Measurements from ENCODE around the gene STK24. TPM values are rescaled to one million over a fixed set of nuclear protein-coding genes. Genes with fewer than 3 reads are reported as not detected.

The STK24 gene
- total and polyA plus RNA-seq, 4 donors, result 39.9 to 64.5 (median 58.1) TPM

DNA sequence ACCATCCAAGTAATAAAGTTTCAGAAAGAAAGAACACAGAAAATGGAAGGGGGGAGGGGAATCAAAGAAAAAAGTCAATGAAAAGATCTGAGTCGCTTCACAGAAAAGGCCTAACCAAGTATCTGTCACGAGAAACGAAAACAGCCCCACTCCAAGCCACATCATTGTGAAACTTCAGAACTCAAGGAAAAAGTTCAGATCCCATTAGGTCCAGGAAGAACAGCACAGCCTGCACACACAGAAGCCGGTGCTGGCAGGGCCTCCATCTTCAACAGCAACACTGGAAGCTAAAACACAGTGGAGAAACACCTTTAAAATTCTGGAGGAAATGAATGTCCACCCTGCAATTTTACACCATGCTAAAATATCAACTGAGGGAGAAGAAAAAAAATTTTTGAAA, 8.0 kb downstream of the STK24 start:
- Histone ChIP-seq H3K4me1 (ENCODE audit: control insufficient read depth in 1 of 2, insufficient read depth in 2 of 2, low read length in 2 of 2) (no peaks in the 10 kb centered on the region), H3K4me3 (ENCODE audit: low read length in 2 of 2) (no peak overlapping the region), H3K27ac (ENCODE audit: low read depth in 1 of 2, low read length in 2 of 2) (no peak overlapping the region), H3K9me3 (ENCODE audit: control insufficient read depth, low read length) (no peaks in the 10 kb centered on the region), H3K27me3 (ENCODE audit: control insufficient read depth in 1 of 2, insufficient read depth in 2 of 2, low read length in 1 of 2) (no peaks in the 10 kb centered on the region), H3K36me3 (ENCODE audit: control insufficient read depth in 1 of 2, insufficient read depth in 2 of 2, low read length in 1 of 2) (no peaks in the 10 kb centered on the region)
- intact Hi-C loops (cut with DNase I), result loop anchor here in 1 of 2 donors (5.0 kb wide), 1 partner anchor 67 kb away; no protein-coding TSS in a partner anchor
- ATAC-seq (ENCODE audit: low FRiP score) (no peak), DNase-seq (no peak)
- WGBS, 2 donors, result 92 to 97% methylated on average over 4 of the region's 4 CpGs

DNA sequence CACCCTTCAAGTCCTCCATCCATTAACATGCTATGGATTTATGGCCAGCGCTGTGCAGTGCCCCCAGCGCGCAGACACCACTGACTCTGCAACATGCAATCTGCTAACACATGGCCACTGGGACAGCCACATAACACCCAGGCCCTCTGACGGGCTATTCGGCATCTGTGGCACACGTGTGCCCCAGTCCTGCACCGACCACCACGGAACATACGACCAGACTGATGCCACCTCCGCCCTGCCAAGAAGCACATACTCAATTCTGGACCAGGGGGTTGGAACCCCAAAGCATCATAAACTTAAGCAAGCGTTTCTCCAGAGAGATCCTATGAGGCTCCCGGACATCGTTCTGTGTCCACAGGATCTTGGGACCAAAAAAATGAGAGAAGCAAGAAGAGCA, 9.8 kb downstream of the STK24 start:
- Histone ChIP-seq H3K27me3 (ENCODE audit: control insufficient read depth in 1 of 2, insufficient read depth in 2 of 2, low read length in 1 of 2) (no peaks in the 10 kb centered on the region), H3K27ac (ENCODE audit: low read depth in 1 of 2, low read length in 2 of 2) (no peak overlapping the region), H3K9me3 (ENCODE audit: control insufficient read depth, low read length) (no peaks in the 10 kb centered on the region), H3K4me1 (ENCODE audit: control insufficient read depth in 1 of 2, insufficient read depth in 2 of 2, low read length in 2 of 2) (no peaks in the 10 kb centered on the region), H3K4me3 (ENCODE audit: low read length in 2 of 2) (no peak overlapping the region), H3K36me3 (ENCODE audit: control insufficient read depth in 1 of 2, insufficient read depth in 2 of 2, low read length in 1 of 2) (no peaks in the 10 kb centered on the region)
- intact Hi-C loops (cut with DNase I), result loop anchor here in 1 of 2 donors (5.0 kb wide), 1 partner anchor 65 kb away; no protein-coding TSS in a partner anchor
- DNase-seq (no peak), ATAC-seq (ENCODE audit: low FRiP score) (no peak)
- 98 to 99% methylated on average over 13 of the region's 13 CpGs for WGBS, 2 donors

DNA sequence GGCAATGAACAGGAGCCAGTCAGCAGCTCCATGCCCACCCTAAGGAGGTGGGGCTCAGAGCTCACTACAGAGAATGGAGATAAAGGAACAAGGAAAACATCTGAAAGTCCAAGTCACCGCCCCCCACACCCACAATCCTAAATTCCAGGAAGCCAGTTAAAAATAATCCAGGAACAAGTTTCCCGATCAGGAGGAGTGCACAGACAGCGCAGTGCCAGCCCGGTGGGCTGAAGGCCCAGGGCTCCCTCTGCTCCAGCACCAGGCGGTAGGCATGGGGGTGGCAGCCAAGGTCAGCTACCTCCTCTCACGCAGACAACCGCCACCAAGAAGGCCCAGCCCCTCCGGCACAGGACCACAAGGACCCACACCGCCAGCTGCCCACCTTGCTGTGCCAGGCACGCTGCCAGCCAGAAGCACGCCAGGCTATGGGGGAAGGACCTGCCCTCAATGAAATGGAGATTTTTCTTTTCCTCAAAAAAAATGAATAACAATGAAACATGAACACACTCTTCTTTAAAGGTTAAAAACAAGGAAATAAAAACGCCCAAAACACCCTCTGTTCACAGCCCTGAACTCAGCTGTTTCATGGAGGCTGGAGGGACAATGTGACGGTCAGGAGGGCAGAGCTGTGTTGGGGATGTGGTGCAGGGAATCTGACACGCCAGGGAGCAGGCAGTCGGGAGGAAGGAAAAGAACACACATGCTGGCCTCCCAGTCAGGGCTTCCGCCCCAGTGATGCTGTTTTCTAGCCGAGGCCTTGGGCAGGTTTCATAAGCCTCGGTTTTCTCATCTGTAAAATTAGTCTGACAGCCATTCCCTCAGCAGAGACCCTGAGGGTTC, 11.0 kb downstream of the STK24 start:
- no peaks in the 10 kb centered on the region for H3K27me3 ChIP-seq (ENCODE audit: control insufficient read depth in 1 of 2, insufficient read depth in 2 of 2, low read length in 1 of 2)
- H3K4me3 ChIP-seq (ENCODE audit: low read length in 2 of 2), result peak overlapping the region in 1 of 2 donors; percentile 9
- WGBS, 2 donors, result 15% methylated on average over 18 of the region's 18 CpGs
- intact Hi-C loops (cut with DNase I), result loop anchor here in 1 of 2 donors (5.0 kb wide), 1 partner anchor 64 kb away; no protein-coding TSS in a partner anchor
- ATAC-seq (ENCODE audit: low FRiP score) (peak; percentile 83), DNase-seq (peak; percentile 69 to 79)
- H3K36me3 ChIP-seq (ENCODE audit: control insufficient read depth in 1 of 2, insufficient read depth in 2 of 2, low read length in 1 of 2), result no peaks in the 10 kb centered on the region
- no peaks in the 10 kb centered on the region for H3K4me1 ChIP-seq (ENCODE audit: control insufficient read depth in 1 of 2, insufficient read depth in 2 of 2, low read length in 2 of 2)
- peak overlapping the region; percentile 41 to 62 for H3K27ac ChIP-seq (ENCODE audit: low read depth in 1 of 2, low read length in 2 of 2)
- no peaks in the 10 kb centered on the region for H3K9me3 ChIP-seq (ENCODE audit: control insufficient read depth, low read length)

DNA sequence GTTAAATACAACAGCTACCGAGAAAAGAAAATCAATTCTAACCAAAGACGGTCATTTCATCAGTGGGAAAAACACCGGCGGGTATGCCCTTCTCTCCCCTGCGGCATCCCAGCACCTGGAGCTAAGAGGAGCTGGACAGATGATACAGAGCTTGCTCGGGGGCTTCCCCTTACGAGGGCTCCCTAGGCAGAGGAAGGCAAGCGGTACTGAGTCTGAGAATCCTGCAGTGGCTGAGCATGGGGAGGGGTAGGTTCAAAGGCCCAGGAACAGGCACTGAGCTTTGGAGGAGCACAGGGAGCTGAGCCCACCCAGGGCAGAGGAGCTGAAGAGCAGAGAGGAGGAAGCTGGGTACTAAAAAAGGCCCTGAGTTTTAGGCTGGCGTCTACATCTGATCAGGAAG, 12.7 kb downstream of the STK24 start:
- Histone ChIP-seq H3K4me1 (ENCODE audit: control insufficient read depth in 1 of 2, insufficient read depth in 2 of 2, low read length in 2 of 2) (no peaks in the 10 kb centered on the region), H3K27ac (ENCODE audit: low read depth in 1 of 2, low read length in 2 of 2) (no peak overlapping the region), H3K4me3 (ENCODE audit: low read length in 2 of 2) (no peak overlapping the region), H3K36me3 (ENCODE audit: control insufficient read depth in 1 of 2, insufficient read depth in 2 of 2, low read length in 1 of 2) (no peaks in the 10 kb centered on the region), H3K9me3 (ENCODE audit: control insufficient read depth, low read length) (no peaks in the 10 kb centered on the region), H3K27me3 (ENCODE audit: control insufficient read depth in 1 of 2, insufficient read depth in 2 of 2, low read length in 1 of 2) (no peaks in the 10 kb centered on the region)
- intact Hi-C loops (cut with DNase I), result no loop called here
- no peak for ATAC-seq (ENCODE audit: low FRiP score)
- DNase-seq, result no peak
- 95 to 97% methylated on average over 9 of the region's 9 CpGs for WGBS, 2 donors

DNA sequence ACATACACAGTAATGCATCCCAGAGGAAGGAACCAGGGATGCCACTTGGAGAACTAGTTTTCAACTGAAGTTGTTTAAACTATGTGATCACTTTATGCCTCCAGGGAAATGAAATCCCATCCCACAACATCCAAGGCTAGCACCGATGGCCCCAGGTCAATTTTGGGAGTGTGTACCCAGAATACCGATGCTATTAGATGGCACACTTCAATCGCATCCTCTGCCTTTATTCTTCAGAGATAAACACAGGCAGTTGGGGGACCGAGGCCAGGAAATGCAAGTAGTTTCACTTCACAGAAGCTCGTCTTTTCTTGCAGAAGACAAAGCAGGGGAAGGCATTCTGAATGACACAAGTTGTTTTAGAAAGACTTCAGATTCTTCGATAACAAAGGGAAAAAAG, 13.8 kb downstream of the STK24 start:
- H3K4me1 ChIP-seq (ENCODE audit: control insufficient read depth in 1 of 2, insufficient read depth in 2 of 2, low read length in 2 of 2), result no peaks in the 10 kb centered on the region

DNA sequence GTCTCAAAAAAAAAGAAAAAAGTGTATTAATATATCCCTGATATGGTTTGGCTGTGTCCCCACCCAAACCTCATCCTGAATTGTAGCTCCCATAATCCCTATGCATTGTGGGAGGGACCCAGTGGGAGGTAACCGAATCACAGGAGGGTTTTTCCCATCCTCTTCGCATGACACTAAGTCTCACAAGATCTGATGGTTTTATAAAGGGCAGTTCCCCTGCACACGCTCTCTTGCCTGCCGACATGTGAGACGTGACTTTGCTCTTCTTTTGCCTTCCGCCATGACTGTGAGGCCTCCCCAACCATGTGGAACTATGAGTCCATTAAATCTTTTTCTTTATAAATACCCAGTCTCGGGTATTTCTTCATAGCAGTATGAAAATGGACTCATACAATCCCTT, 17.7 kb downstream of the STK24 start:
- Histone ChIP-seq H3K9me3 (ENCODE audit: control insufficient read depth, low read length) (no peaks in the 10 kb centered on the region), H3K27me3 (ENCODE audit: control insufficient read depth in 1 of 2, insufficient read depth in 2 of 2, low read length in 1 of 2) (no peaks in the 10 kb centered on the region), H3K27ac (ENCODE audit: low read depth in 1 of 2, low read length in 2 of 2) (no peak overlapping the region), H3K4me1 (ENCODE audit: control insufficient read depth in 1 of 2, insufficient read depth in 2 of 2, low read length in 2 of 2) (peaks cover 0 to 2% of the 10 kb centered on the region in 2 donors), H3K4me3 (ENCODE audit: low read length in 2 of 2) (no peak overlapping the region), H3K36me3 (ENCODE audit: control insufficient read depth in 1 of 2, insufficient read depth in 2 of 2, low read length in 1 of 2) (no peaks in the 10 kb centered on the region)
- intact Hi-C loops (cut with DNase I), result no loop called here
- no peak for DNase-seq
- ATAC-seq (ENCODE audit: low FRiP score), result no peak
- WGBS, 2 donors, result 97 to 99% methylated on average over 7 of the region's 7 CpGs

More for the DNA sequence above, 13.8 kb downstream of the STK24 start:
- H3K27me3 ChIP-seq (ENCODE audit: control insufficient read depth in 1 of 2, insufficient read depth in 2 of 2, low read length in 1 of 2), result no peaks in the 10 kb centered on the region
- no peak overlapping the region for H3K27ac ChIP-seq (ENCODE audit: low read depth in 1 of 2, low read length in 2 of 2)
- no peaks in the 10 kb centered on the region for H3K36me3 ChIP-seq (ENCODE audit: control insufficient read depth in 1 of 2, insufficient read depth in 2 of 2, low read length in 1 of 2)
- no peak overlapping the region for H3K4me3 ChIP-seq (ENCODE audit: low read length in 2 of 2)
- DNase-seq, result no peak
- ATAC-seq (ENCODE audit: low FRiP score), result no peak
- 88 to 93% methylated on average over 6 of the region's 6 CpGs for WGBS, 2 donors
- no peaks in the 10 kb centered on the region for H3K9me3 ChIP-seq (ENCODE audit: control insufficient read depth, low read length)
- intact Hi-C loops (cut with DNase I), result no loop called here

DNA sequence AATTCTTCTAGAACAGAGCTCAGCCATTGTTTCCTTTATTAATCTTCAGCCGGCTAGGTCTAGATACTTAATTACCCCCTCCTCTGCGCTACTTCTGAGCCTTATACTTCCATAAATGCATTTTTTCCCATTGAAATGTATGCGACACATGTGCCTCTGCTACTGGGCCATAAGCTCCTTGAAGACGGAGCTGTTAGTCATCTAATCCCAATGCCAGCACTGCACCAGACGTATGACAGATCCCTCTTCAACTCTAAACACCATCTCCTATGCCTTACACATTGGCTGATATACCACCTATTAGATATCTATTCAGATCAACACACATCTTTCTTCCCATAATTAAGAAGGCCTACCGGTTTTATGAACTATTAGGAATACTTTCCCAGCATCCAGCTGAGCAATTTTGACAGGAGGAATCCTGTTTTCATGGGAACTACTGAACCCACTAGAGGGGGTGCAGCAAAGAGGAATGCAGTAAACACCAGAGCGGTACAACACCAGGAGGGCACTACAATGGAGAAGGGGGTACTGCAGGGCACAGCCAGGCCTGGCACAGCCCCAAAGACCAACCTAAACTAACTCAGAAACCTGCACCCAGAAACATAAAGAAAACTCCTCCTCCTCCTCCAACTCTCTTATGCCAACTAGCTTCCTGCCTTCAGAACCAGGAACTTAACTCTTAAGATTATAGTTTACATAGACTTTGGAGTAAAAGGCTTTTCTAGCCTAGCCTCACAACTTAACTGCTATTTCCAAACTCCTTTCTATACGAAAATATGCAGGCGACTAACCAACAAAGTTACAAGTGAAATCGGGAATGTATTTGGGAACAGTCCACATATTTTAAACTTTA, 18.7 kb downstream of the STK24 start:
- intact Hi-C loops (cut with DNase I), result no loop called here
- Histone ChIP-seq H3K27me3 (ENCODE audit: control insufficient read depth in 1 of 2, insufficient read depth in 2 of 2, low read length in 1 of 2) (no peaks in the 10 kb centered on the region), H3K27ac (ENCODE audit: low read depth in 1 of 2, low read length in 2 of 2) (no peak overlapping the region), H3K4me3 (ENCODE audit: low read length in 2 of 2) (no peak overlapping the region), H3K4me1 (ENCODE audit: control insufficient read depth in 1 of 2, insufficient read depth in 2 of 2, low read length in 2 of 2) (peaks cover 0 to 2% of the 10 kb centered on the region in 2 donors), H3K36me3 (ENCODE audit: control insufficient read depth in 1 of 2, insufficient read depth in 2 of 2, low read length in 1 of 2) (no peaks in the 10 kb centered on the region), H3K9me3 (ENCODE audit: control insufficient read depth, low read length) (no peaks in the 10 kb centered on the region)
- WGBS, 2 donors, result 60 to 63% methylated on average over 10 of the region's 10 CpGs
- ATAC-seq (ENCODE audit: low FRiP score) (no peak), DNase-seq (no peak)

DNA sequence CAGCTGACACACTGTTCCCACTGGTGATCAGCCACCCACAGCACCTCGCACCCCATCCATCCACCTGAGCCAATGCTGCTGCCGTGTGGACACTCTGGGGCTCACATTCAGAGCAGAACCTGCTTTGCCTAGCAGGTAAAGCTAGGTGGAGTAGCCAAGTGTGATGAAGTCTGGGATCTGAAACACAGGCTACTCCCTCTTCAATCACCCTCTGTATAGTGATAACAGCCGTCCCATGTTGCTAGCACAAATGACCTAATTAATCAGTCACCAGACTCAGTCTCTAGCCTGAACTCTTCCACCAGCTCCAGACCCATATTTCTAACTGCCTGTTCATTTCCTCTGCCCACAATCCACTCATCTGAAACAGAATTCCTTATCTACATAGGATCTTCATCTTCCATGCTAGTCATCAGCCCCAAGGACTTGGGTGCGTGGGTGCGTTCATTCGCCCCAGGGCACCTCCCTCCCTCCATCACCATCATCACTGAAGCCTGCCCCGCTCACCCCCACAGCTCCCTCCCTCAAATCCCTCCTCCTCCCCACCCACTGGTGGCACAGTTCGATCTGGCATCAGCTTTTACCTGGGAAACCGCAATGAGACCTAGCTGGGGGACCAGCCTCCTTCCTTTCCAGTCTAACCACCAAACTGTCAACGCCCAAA, 19.8 kb downstream of the STK24 start:
- Histone ChIP-seq H3K27ac (ENCODE audit: low read depth in 1 of 2, low read length in 2 of 2) (no peak overlapping the region), H3K4me1 (ENCODE audit: control insufficient read depth in 1 of 2, insufficient read depth in 2 of 2, low read length in 2 of 2) (peaks cover 0 to 2% of the 10 kb centered on the region in 2 donors), H3K4me3 (ENCODE audit: low read length in 2 of 2) (no peak overlapping the region), H3K36me3 (ENCODE audit: control insufficient read depth in 1 of 2, insufficient read depth in 2 of 2, low read length in 1 of 2) (no peaks in the 10 kb centered on the region), H3K27me3 (ENCODE audit: control insufficient read depth in 1 of 2, insufficient read depth in 2 of 2, low read length in 1 of 2) (no peaks in the 10 kb centered on the region), H3K9me3 (ENCODE audit: control insufficient read depth, low read length) (no peaks in the 10 kb centered on the region)
- DNase-seq (no peak), ATAC-seq (ENCODE audit: low FRiP score) (no peak)
- intact Hi-C loops (cut with DNase I), result no loop called here
- 92% methylated on average over 10 of the region's 10 CpGs for WGBS, 2 donors

All from aorta (tissue), 5 donors.